ENCODE results near the gene TRIM7. TPM values are rescaled to one million over a fixed set of nuclear protein-coding genes. Genes with fewer than 3 reads are reported as not detected.
"Not testable (repeated sequence)": the region's sequence is repeated elsewhere in the genome, so short reads cannot be mapped to it uniquely, and the experiment has no call there.

The TRIM7 gene
- total RNA-seq, 2 donors from 2014 or later: not detected

DNA sequence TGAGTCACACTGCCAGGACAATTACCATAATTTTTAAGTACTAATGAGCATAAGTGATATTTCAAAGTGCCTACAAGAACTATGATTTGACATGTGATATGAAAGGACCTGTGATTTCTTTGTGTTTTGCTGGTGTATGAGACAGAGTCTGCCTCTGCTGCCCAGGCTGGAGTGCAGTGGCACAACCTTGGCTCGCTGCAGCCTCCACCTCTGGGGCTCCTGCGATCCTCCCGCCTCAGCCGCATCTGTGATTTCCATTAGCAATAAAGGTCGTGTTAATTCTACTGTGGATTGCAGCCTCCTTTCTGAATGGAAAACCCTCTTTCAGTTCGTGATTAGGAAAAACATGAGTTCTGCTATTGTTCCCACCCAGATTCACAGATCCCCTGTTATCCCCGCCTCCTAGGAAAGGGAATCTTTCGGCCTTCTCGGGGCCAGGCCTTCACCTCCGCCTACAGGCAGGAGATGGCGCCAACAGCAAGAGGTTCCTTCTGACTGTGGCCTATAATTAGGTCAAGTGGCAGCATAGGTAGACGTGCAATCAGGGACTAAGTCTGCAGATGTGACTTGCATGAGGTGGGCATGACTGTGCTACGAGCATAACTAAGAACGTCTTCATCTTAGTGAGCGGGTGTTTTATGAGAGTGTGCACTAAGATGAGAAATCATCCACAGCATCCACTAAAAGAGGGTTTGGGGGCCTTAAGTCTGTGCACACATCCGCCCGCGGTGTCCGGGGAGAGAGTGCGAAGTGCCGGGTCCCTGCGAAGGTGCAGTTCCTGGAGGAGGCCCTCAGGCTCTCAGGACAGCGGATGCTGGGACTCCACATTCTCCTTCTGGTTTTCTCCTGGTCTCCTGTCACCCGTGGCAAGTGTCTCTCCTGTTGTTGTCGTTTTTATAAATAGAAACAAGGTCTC, 23.1 kb downstream of the TRIM7 start:
- Mint-ChIP-seq H3K27me3 (ENCODE audit: insufficient read depth) (peaks cover 21% of the 10 kb centered on the region), H3K4me1 (peaks cover 3% of the 10 kb centered on the region), H3K27ac (no peak overlapping the region), H3K9me3 (peaks cover 8% of the 10 kb centered on the region), H3K36me3 (ENCODE audit: low read depth) (no peaks in the 10 kb centered on the region), H3K4me3 (no peak overlapping the region)
- Histone ChIP-seq H3K27ac (ENCODE audit: low read depth, low read length) (no peak overlapping the region), H3K36me3 (ENCODE audit: control insufficient read depth, insufficient read depth, low read length) (no peaks in the 10 kb centered on the region), H3K9ac (ENCODE audit: extremely low read depth, low read length, poor library complexity, severe bottlenecking) (no peak overlapping the region), H3K27me3 (ENCODE audit: control insufficient read depth, insufficient read depth, low read length, poor library complexity, severe bottlenecking) (no peaks in the 10 kb centered on the region), H3K9me3 (ENCODE audit: control insufficient read depth, low read length) (no peaks in the 10 kb centered on the region), H3K4me3 (ENCODE audit: low read length) (no peak overlapping the region), H3K4me1 (ENCODE audit: control insufficient read depth, insufficient read depth, low read length) (no peaks in the 10 kb centered on the region)
- TF ChIP-seq, protein P1, sequence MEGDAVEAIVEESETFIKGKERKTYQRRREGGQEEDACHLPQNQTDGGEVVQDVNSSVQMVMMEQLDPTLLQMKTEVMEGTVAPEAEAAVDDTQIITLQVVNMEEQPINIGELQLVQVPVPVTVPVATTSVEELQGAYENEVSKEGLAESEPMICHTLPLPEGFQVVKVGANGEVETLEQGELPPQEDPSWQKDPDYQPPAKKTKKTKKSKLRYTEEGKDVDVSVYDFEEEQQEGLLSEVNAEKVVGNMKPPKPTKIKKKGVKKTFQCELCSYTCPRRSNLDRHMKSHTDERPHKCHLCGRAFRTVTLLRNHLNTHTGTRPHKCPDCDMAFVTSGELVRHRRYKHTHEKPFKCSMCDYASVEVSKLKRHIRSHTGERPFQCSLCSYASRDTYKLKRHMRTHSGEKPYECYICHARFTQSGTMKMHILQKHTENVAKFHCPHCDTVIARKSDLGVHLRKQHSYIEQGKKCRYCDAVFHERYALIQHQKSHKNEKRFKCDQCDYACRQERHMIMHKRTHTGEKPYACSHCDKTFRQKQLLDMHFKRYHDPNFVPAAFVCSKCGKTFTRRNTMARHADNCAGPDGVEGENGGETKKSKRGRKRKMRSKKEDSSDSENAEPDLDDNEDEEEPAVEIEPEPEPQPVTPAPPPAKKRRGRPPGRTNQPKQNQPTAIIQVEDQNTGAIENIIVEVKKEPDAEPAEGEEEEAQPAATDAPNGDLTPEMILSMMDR (conservative IDR thresholded peaks at IDR 0.05): peak; percentile 86
- 67 to 73% methylated on average over 19 to 25 of the region's 25 CpGs for WGBS, 2 experiments (ENCODE audit: insufficient coverage in 1 of 2, insufficient read length in 1 of 2)
- peak; percentile 90 for DNase-seq

DNA sequence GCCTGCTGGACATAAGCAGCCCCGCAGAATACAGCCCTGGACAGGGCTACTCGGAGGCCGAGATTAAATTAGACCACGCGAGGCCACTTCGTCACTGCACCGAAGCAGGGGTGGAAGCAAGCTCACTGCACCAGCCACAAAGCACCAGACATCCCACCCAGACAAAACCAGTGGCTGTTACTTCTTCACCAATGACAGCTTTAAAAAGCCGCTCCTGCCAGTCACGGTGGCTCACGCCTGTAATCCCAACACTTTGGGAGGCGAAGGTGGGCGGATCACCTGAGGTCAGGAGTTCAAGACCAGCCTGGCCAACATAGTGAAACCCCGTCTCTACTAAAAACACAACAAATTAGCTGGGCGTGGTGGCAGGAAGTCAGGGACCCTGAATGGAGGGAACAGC, 27.4 kb downstream of the TRIM7 start:
- H3K4me3 ChIP-seq (ENCODE audit: low read length); H3K27ac ChIP-seq (ENCODE audit: low read depth, low read length); H3K4me1 Mint-ChIP-seq; H3K36me3 Mint-ChIP-seq (ENCODE audit: low read depth); DNase-seq; H3K36me3 ChIP-seq (ENCODE audit: control insufficient read depth, insufficient read depth, low read length); H3K4me3 Mint-ChIP-seq; H3K9me3 Mint-ChIP-seq; H3K9me3 ChIP-seq (ENCODE audit: control insufficient read depth, low read length); H3K27ac Mint-ChIP-seq; H3K9ac ChIP-seq (ENCODE audit: extremely low read depth, low read length, poor library complexity, severe bottlenecking); H3K4me1 ChIP-seq (ENCODE audit: control insufficient read depth, insufficient read depth, low read length): not testable (repeated sequence)
- H3K27me3 ChIP-seq (ENCODE audit: control insufficient read depth, insufficient read depth, low read length, poor library complexity, severe bottlenecking): peaks cover 13% of the 10 kb centered on the region
- peaks cover 44% of the 10 kb centered on the region for H3K27me3 Mint-ChIP-seq (ENCODE audit: insufficient read depth)
- 76 to 82% methylated on average over 5 to 14 of the region's 14 CpGs for WGBS, 2 experiments (ENCODE audit: insufficient coverage in 1 of 2, insufficient read length in 1 of 2)

DNA sequence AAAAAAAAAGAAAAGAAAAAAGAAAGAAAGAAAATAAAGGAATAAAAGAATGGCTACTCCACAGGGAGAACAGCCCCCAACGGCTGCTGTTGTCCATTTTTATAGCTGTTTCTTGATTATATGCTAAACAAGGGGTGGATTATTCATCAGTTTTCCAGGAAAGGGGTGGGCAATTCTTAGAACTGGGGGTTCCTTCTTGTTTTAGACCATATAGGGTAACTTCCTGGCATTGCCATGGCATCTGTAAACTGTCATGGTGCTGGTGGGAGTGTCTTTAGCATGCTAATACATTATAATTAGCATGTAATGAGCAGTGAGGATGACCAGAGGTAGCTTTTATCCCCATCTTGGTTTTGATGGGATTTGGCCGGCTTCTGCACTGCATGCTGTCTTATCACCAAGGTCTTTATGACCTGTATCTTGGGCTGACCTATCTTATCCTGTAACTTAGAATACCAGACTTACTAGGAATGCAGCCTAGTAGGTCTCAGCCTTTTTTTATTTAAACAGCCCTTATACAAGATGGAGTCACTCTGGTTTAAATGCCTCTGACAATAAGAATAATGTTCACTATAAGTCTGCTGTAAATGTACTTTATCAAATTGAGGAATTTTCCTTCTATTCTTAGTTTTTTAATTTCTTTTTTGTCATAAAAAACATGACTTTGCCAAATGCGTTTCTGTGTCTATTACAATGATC, 28.6 kb downstream of the TRIM7 start:
- TF ChIP-seq, protein P1 (conservative IDR thresholded peaks at IDR 0.05): no peak
- peaks cover 25% of the 10 kb centered on the region for H3K27me3 ChIP-seq (ENCODE audit: control insufficient read depth, insufficient read depth, low read length, poor library complexity, severe bottlenecking)

More for the DNA sequence above, 28.6 kb downstream of the TRIM7 start:
- no peaks in the 10 kb centered on the region for H3K36me3 Mint-ChIP-seq (ENCODE audit: low read depth)
- H3K9ac ChIP-seq (ENCODE audit: extremely low read depth, low read length, poor library complexity, severe bottlenecking): no peak overlapping the region
- H3K27me3 Mint-ChIP-seq (ENCODE audit: insufficient read depth): peaks cover 50% of the 10 kb centered on the region
- no peak for DNase-seq
- H3K27ac Mint-ChIP-seq: no peak overlapping the region
- H3K27ac ChIP-seq (ENCODE audit: low read depth, low read length): no peak overlapping the region
- peaks cover 4% of the 10 kb centered on the region for H3K4me1 Mint-ChIP-seq
- no peaks in the 10 kb centered on the region for H3K9me3 Mint-ChIP-seq
- H3K4me1 ChIP-seq (ENCODE audit: control insufficient read depth, insufficient read depth, low read length): no peaks in the 10 kb centered on the region
- H3K36me3 ChIP-seq (ENCODE audit: control insufficient read depth, insufficient read depth, low read length): no peaks in the 10 kb centered on the region
- no peaks in the 10 kb centered on the region for H3K9me3 ChIP-seq (ENCODE audit: control insufficient read depth, low read length)
- no peak overlapping the region for H3K4me3 Mint-ChIP-seq
- WGBS, 2 experiments (ENCODE audit: insufficient coverage in 1 of 2, insufficient read length in 1 of 2): 76 to 80% methylated on average over 3 of the region's 3 CpGs
- no peak overlapping the region for H3K4me3 ChIP-seq (ENCODE audit: low read length)
